Endothelial cell of umbilical vein (primary cell): ENCODE data around the gene PPM1H. TPM values are rescaled to one million over a fixed set of nuclear protein-coding genes. Genes with fewer than 3 reads are reported as not detected.

Experiments
- BruUV-seq: library from RNA; stranded (reverse); fragments of 400-500 nt; replicated peaks from 2 replicates; lab custom pipeline; 2021; lab: Mats Ljungman, UMichigan
- CTCF ChIA-PET: fragments of 300-600, 350-600 bp; sonication (Branson Sonifier 250); formaldehyde crosslinking; loops from one replicate; lab custom pipeline; 2021; ENCODE audit warnings: antibody characterized with exemption, inconsistent platforms; lab: Charles Lee
- POLR2A ChIA-PET: fragments of 300-600, 350-600 bp; sonication (Branson Sonifier 250); formaldehyde crosslinking; loops from one replicate; lab custom pipeline; 2021; ENCODE audit warnings: antibody characterized with exemption, inconsistent platforms; lab: Charles Lee
- DNase-seq: peaks from one replicate; pipeline ENCODE4 v3.0.0-alpha.2; 2011; ENCODE audit warnings: low read depth, low spot score
- FAIRE-seq: peaks from 2 replicates; lab custom pipeline; 2011; peaks lifted over from hg19 to GRCh38; lab: Jason Lieb, UNC
- H2AFZ ChIP-seq: 2 replicates; pipeline ENCODE4 v1.6.0; 2012; ENCODE audit warnings: low read depth, low read length, control low read depth, inconsistent platforms
- H3K27ac ChIP-seq: 2 replicates; pipeline ENCODE4 v1.5.1; 2011; ENCODE audit warnings: low read depth, mild to moderate bottlenecking, control low read depth, low read length, moderate library complexity; ENCODE audit not compliant: insufficient read depth
- H3K27me3 ChIP-seq, 2 experiments: 2 replicates each; pipeline versions ENCODE4 v1.6.0 to v1.6.1; 2011; ENCODE audit warnings: low read length in 2 of 2, mixed read lengths in 1 of 2; ENCODE audit not compliant: control insufficient read depth in 2 of 2, insufficient read depth in 2 of 2
- H3K36me3 ChIP-seq, 2 experiments: 2 replicates in 1 of 2; 3 replicates in 1 of 2; pipeline ENCODE4 v1.5.1; 2011; ENCODE audit warnings: low read length in 2 of 2, mild to moderate bottlenecking in 1 of 2, moderate library complexity in 1 of 2; ENCODE audit not compliant: control insufficient read depth in 2 of 2, insufficient read depth in 2 of 2; ENCODE audit errors: extremely low read depth in 1 of 2
- H3K4me1 ChIP-seq: 3 replicates; pipeline ENCODE4 v1.5.1; 2011; ENCODE audit warnings: mild to moderate bottlenecking, low read length; ENCODE audit not compliant: control insufficient read depth, insufficient read depth; ENCODE audit errors: extremely low read depth
- H3K4me2 ChIP-seq: 2 replicates; pipeline ENCODE4 v1.6.1; 2011; ENCODE audit warnings: low read length, control low read depth, mixed read lengths; ENCODE audit not compliant: insufficient read depth
- H3K4me3 ChIP-seq, 3 experiments: fragments of 200-600 bp in 1 of 3; sonication (generic), shearing (Covaris generic) in 1 of 3; replicated peaks in 1 of 3; 2 replicates each; pipeline ENCODE4 v1.5.1; 2011 to 2016; ENCODE audit warnings: control low read depth in 3 of 3, low read length in 3 of 3, mild to moderate bottlenecking in 2 of 3, inconsistent platforms in 1 of 3, low read depth in 1 of 3, moderate library complexity in 1 of 3; ENCODE audit not compliant: insufficient read depth in 1 of 3
- H3K79me2 ChIP-seq: 2 replicates; pipeline ENCODE4 v1.6.0; 2012; ENCODE audit warnings: low read length, inconsistent platforms; ENCODE audit not compliant: control insufficient read depth, insufficient read depth
- H3K9ac ChIP-seq: replicated peaks from 2 replicates; pipeline ENCODE3; 2011; ENCODE audit warnings: low read length, control low read depth; ENCODE audit not compliant: insufficient read depth; ENCODE audit errors: extremely low read depth
- H3K9me1 ChIP-seq: replicated peaks from 3 replicates; pipeline ENCODE4 v1.6.0; 2011; ENCODE audit warnings: mild to moderate bottlenecking, low read length; ENCODE audit not compliant: control insufficient read depth, insufficient read depth; ENCODE audit errors: extremely low read depth
- H3K9me3 ChIP-seq: replicated peaks from 2 replicates; pipeline ENCODE4 v1.5.1; 2012; ENCODE audit warnings: low read length, inconsistent platforms; ENCODE audit not compliant: control insufficient read depth, insufficient read depth
- H4K20me1 ChIP-seq: replicated peaks from 2 replicates; pipeline ENCODE3; 2011; ENCODE audit warnings: mild to moderate bottlenecking, low read length; ENCODE audit not compliant: control insufficient read depth, insufficient read depth; ENCODE audit errors: extremely low read depth
- CTCF ChIP-seq, 2 donors: IDR thresholded peaks; 1 replicate in 1 of 2; 2 replicates in 1 of 2; pipeline ENCODE4 v1.5.1; 2011; ENCODE audit warnings: low read length in 2 of 2, mild to moderate bottlenecking in 2 of 2, moderate library complexity in 2 of 2, control low read depth in 1 of 2, inconsistent platforms in 1 of 2, low read depth in 1 of 2; ENCODE audit not compliant: insufficient read depth in 1 of 2; ENCODE audit errors: extremely low read depth in 1 of 2
- EZH2 ChIP-seq: IDR thresholded peaks from 2 replicates; pipeline ENCODE4 v1.6.1; 2012; ENCODE audit warnings: borderline replicate concordance, low read depth, mild to moderate bottlenecking, moderate library complexity, low read length, inconsistent platforms; ENCODE audit not compliant: severe bottlenecking
- FOS ChIP-seq: IDR thresholded peaks from 2 replicates; pipeline ENCODE4 v1.6.1; 2011; ENCODE audit warnings: mild to moderate bottlenecking, low read length, moderate library complexity, borderline replicate concordance; ENCODE audit not compliant: insufficient read depth
- GATA2 ChIP-seq: IDR thresholded peaks from 2 replicates; pipeline ENCODE4 v1.7.0; 2011; ENCODE audit warnings: low read depth, mild to moderate bottlenecking, moderate library complexity, mixed read lengths, low read length; ENCODE audit not compliant: insufficient read length, insufficient read depth
- JUN ChIP-seq: IDR thresholded peaks from 2 replicates; pipeline ENCODE4 v1.6.1; 2011; ENCODE audit warnings: borderline replicate concordance, low read depth; ENCODE audit not compliant: insufficient read length, insufficient read depth
- MAX ChIP-seq: IDR thresholded peaks from 2 replicates; pipeline ENCODE4 v1.6.1; 2011; ENCODE audit not compliant: insufficient read depth, insufficient read length
- MYC ChIP-seq: IDR thresholded peaks from one replicate; pipeline ENCODE4 v1.6.1; 2011; ENCODE audit warnings: mild to moderate bottlenecking, low read depth, low read length
- POLR2A ChIP-seq: IDR thresholded peaks from 2 replicates; pipeline ENCODE4 v1.6.1; 2012; ENCODE audit warnings: low read depth, mild to moderate bottlenecking, control low read depth, low read length
- POLR2AphosphoS5 ChIP-seq: IDR thresholded peaks from 2 replicates; pipeline ENCODE4 v1.6.1; 2012; ENCODE audit warnings: low read depth, mild to moderate bottlenecking, control low read depth, low read length, moderate library complexity; ENCODE audit not compliant: insufficient read depth
- dilution Hi-C: fragments of 300-500 bp; cut with MboI; formaldehyde crosslinking; loops from one replicate; pipeline ENCODE4 v1.15.0; 2019; ENCODE audit warnings: low sequenced_read_pairs; ENCODE audit not compliant: extremely low pct_ligation_motif_present
- intact Hi-C: fragments of 100-400 bp; cut with micrococcal nuclease; formaldehyde crosslinking; loops from one replicate; pipeline ENCODE4 v1.10.0; 2022
- polyA plus RNA-seq, 4 experiments: library from polyadenylated mRNA; depleted of rRNA in 3 of 4; stranded (reverse) in 3 of 4; unstranded in 1 of 4; fragments of >200 nt; gene quantifications; 2 replicates each; pipeline versions ENCODE4 v1.2.1 to v1.2.3, GENCODE V29; 2011 to 2012; ENCODE audit warnings: missing spikeins in 1 of 4
- total RNA-seq: library from RNA; stranded (reverse); gene quantifications from 2 replicates; pipeline ENCODE4 v1.2.3, GENCODE V29; 2021

The PPM1H gene
- total and polyA plus RNA-seq, 2 donors (not counting 3 experiments of a cell fraction or from before 2014, with no cell fraction given): 1.0 to 7.2 TPM

GRCh38 chr12:62705846-62706245 lies 229.1 kb downstream of the PPM1H start:
- no peak overlapping the region for H3K9ac ChIP-seq
- FAIRE-seq (no peak), DNase-seq (no peak)
- no peak overlapping the region for H3K4me2 ChIP-seq
- CTCF ChIA-PET: interaction anchor here (1.0 kb wide), 1 partner anchor 12 kb away, joined by 3 read pairs; no protein-coding TSS in a partner anchor
- H3K9me3 ChIP-seq: no peaks in the 10 kb centered on the region
- no peaks in the 10 kb centered on the region for H3K9me1 ChIP-seq
- no peak for TF ChIP-seq GATA2
- TF ChIP-seq MYC: no peak
- no peak for TF ChIP-seq POLR2A
- intact Hi-C loops (no loop called here), dilution Hi-C loops (no loop called here)
- no peak overlapping the region for H3K27ac ChIP-seq
- no peaks in the 10 kb centered on the region for H3K27me3 ChIP-seq
- H3K4me3 ChIP-seq: no peak overlapping the region
- H3K36me3 ChIP-seq: no peaks in the 10 kb centered on the region
- H3K4me1 ChIP-seq: peaks cover 16% of the 10 kb centered on the region
- no peaks in the 10 kb centered on the region for H4K20me1 ChIP-seq
- BruUV-seq: no TSS peak
- POLR2A ChIA-PET: no interaction called here
- H3K79me2 ChIP-seq: no peaks in the 10 kb centered on the region
- H2AFZ ChIP-seq: no peak overlapping the region

GRCh38 chr12:62703011-62703380 lies 232.0 kb downstream of the PPM1H start:
- ChIA-PET POLR2A (interaction anchor here (0.5 to 1.6 kb wide), 3 partner anchors 14 to 239 kb away, joined by 3 to 4 read pairs (median 4); no protein-coding TSS in a partner anchor), CTCF (interaction anchor here (0.8 to 1.7 kb wide), 7 partner anchors 10 to 100 kb away, joined by 3 to 7 read pairs (median 3); no protein-coding TSS in a partner anchor)
- no peaks in the 10 kb centered on the region for H3K36me3 ChIP-seq
- peaks cover 35% of the 10 kb centered on the region for H3K4me1 ChIP-seq
- no peaks in the 10 kb centered on the region for H4K20me1 ChIP-seq
- H3K9ac ChIP-seq: no peak overlapping the region
- TF ChIP-seq FOS: peak; percentile 26
- TF ChIP-seq MAX: no peak
- peak; percentile 40 for TF ChIP-seq POLR2AphosphoS5
- no peak for TF ChIP-seq POLR2A
- TF ChIP-seq MYC: no peak
- TF ChIP-seq JUN: no peak
- no peak for TF ChIP-seq CTCF (IDR thresholded peaks at IDR 0.05; ENCODE audit: extremely low read depth in 1 of 2, insufficient read depth in 1 of 2, low read depth in 1 of 2, low read length in 2 of 2)
- TF ChIP-seq EZH2: no peak
- peak; percentile 49 for TF ChIP-seq GATA2
- H3K4me3 ChIP-seq: no peak overlapping the region
- FAIRE-seq (peak; percentile 73), DNase-seq (peak; percentile 59)
- H3K9me3 ChIP-seq: no peaks in the 10 kb centered on the region
- H3K9me1 ChIP-seq: no peaks in the 10 kb centered on the region
- intact Hi-C loops: loop anchor here (1.0 kb wide), 1 partner anchor 83 kb away; no protein-coding TSS in a partner anchor
- H3K4me2 ChIP-seq: peak overlapping the region; percentile 33
- peak overlapping the region; percentile 0 for H2AFZ ChIP-seq
- H3K79me2 ChIP-seq: no peaks in the 10 kb centered on the region
- dilution Hi-C loops: no loop called here
- H3K27me3 ChIP-seq: no peaks in the 10 kb centered on the region
- peak overlapping the region; percentile 57 for H3K27ac ChIP-seq
- BruUV-seq: no TSS peak
